Kidney tubule cell (primary cell): Measurements from ENCODE around the gene ARL14.

ENCODE experiments used
- DNase-seq: peaks from one replicate; pipeline ENCODE4 v3.0.0-alpha.2; 2018; ENCODE audit warnings: low spot score

The ARL14 gene

DNA sequence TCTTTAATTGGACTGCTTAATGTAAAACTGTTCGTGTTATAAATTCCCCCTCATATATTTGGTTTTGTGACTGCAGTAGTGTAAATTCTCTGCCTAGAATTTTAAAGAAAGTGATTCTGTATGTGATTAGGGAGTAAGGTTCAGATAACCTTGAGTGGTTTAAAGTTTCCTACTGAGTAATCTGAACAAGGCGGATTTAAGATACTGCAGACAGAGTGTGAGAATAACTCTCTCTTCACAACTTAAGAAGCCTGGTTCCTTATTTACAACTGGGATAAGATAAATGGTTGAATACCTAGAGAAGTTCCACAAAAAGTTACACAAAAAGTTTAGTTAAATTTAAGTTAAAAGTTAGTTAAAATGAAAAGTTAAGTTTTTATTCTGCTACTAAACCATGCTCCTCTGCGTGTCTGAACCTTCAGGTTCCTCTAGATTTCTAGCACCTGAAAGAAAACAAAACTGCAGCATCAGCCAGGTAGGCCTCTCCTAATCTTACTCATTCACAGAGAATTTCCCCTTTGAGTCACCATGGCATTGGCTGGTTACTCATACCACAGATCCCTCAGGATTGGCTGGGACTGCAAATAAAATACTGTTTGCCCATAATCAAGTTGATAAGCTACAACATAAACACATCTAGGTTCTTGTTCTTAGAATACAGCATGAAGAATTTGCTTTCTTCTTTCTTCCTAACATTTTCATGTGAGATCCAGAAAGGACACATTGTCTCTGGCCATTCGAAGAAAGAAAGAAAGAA, at the start of gene ARL14:
TSS of gene ARL14 (plus strand) at position 614 of the 757 bp plus-strand sequence. CDS start 187 bp downstream, outside the sequence.
- peak; percentile 93 for DNase-seq

GRCh38 chr3:160629491-160629890, 47.5 kb upstream of the ARL14 start:
- DNase-seq = no peak

GRCh38 chr3:160633361-160634083, 43.4 kb upstream of the ARL14 start:
- DNase-seq = no peak

- no peak for DNase-seq
Observed at GRCh38 chr3:160635213-160635612, 41.7 kb upstream of the ARL14 start.

GRCh38 chr3:160637086-160637485, 39.9 kb upstream of the ARL14 start:
- DNase-seq = peak; percentile 51

- DNase-seq = no peak
Observed at GRCh38 chr3:160638184-160638583, 38.8 kb upstream of the ARL14 start.

DNA sequence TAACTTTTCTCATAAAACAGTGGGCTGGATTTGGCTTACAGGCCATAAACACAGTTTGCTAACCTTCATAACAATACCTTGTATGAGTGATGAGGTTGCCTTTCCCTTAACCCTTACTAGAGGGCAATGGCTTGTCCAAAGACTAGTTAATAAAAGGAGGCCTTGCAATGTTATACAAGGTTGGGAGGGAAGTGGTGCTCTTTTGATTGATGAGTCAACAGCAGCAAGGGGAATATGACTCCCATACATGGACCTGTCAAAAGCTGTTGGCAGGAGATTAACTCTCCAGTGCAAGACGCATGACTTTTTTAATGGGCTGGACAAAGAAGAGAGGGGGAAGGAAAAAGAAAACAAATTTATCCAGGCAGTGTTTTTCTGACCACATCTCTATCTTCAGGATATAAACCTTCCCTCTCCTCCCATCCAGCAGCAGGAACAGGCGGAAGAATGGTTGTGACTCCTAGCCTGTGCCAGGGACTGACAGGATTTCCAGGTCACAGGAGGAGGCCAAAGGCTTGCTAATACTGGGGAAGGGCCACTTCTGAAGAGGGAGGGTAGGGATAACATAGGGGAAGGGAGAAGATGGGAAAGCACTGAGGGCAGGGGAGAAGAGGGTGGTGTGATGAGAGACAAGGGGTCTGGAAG, 35.2 kb upstream of the ARL14 start:
- peak; percentile 61 for DNase-seq

DNA sequence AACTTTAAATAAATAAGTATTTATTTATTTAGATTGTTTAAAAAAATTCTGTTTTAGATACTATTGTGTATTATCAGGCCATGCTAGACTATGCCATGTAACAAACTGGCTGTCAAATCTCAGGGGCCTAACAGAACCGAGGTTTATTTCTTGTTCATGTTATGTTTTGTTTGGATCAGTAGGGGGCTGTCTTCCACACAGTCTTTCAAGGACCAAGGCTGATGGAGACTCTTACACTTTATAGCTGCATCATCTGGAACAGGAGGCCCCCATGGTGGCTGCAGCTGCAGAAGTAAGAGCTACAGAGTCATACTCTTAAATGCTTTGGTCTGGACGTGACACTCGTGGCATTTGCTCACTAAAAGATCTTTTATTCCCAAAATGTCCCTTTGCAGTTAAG, 33.0 kb upstream of the ARL14 start:
- no peak for DNase-seq

- DNase-seq = no peak
Observed at GRCh38 chr3:160644491-160644890, 32.5 kb upstream of the ARL14 start.

DNA sequence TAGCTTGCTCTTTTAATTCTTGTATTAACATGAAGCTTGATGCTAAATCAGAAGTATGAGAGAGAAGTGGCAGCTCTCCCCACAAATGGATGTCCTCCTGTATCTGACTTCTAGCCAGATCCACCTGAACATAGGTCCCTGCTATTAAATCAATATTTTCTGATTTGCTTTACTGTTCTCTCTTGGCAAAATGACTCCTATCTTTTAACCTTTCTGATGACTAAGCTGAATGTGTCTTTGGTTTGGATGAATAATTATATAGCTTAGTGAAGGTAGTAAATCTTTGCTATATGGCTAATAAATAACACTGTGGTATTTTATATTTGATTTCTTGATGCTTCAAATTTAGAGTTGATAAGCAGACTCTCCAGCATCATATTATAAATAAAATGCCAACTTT, 28.3 kb upstream of the ARL14 start:
- DNase-seq = peak; percentile 32

DNA sequence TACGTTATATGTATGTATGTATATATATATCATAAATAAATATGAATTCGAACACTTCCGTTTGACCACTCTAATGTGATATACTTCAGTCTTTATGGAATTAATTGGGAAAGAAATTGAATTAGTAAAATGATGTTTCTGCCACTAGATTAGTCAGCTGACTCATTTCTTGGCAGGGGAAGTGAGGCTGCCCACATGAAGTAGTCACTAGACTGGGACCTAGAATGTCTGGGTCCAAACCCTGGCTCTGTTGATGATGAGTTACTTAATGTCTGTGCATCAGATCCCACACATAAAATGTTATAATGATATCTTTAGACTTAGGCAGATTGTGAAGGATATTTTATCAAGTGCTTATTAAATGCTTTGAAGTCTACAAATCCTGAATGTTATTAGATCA, 27.4 kb upstream of the ARL14 start:
- DNase-seq = peak; percentile 57

- DNase-seq = no peak
Observed at GRCh38 chr3:160653512-160653911, 23.4 kb upstream of the ARL14 start.

DNA sequence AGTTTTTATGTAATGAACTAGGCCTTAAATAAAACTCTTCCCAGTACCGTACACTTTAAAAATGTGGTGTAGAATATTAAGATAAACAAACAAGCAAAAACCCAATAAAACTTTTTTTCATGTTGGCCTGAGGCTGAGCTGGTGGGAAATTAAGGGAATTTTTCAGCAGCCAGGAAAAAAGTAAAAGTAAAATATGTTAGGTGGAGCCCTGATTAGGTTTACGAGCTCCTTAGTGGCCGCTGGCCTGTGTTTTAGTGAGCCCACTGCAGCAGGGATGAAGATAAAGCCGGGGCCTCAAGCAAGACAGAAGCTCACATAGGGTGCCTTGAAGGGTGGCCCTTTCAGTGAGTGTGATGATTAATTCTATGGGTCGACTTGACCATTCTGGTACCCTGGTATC, 16.1 kb upstream of the ARL14 start:
- DNase-seq = no peak

DNA sequence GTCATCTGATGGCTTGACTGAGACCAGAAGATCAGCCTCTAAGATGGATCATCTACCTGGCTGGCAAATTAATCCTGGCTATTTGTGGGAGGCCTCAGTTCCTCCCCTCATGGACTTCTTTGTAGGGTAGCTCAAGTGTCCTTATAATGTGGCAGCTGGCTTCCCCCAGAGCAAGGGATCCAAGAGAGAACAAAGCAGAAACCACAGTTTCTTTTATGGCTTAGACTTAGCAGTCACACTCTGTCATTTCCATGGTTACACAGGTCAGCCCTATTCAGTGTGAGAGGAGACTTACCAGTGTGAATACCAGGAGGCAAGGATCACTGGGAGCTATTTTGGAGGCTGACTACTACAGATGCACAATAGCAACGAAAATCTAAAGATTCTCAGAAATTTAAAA, 15.3 kb upstream of the ARL14 start:
- DNase-seq = no peak

DNA sequence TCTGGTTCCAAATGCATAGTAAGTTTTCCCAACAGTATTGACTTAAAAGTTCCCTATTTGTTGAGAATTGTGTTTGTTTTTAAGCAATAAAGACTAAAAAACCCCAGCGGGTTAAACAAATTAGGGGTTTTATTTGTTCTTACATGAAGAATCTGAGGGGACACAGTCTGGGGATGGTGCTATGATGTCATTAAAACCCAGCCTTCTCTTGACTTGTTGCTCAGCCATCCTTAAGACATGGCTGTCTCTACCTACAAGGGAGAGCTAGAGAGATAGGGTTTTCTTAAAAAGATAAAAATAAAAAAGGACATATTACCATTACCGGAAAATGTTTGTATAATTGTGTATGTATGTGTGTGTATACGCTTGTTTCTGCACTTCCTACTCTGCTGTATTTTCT, 11.7 kb upstream of the ARL14 start:
- no peak for DNase-seq

- peak; percentile 92 for DNase-seq
Observed at GRCh38 chr3:160665784-160666526, 11.0 kb upstream of the ARL14 start.

DNA sequence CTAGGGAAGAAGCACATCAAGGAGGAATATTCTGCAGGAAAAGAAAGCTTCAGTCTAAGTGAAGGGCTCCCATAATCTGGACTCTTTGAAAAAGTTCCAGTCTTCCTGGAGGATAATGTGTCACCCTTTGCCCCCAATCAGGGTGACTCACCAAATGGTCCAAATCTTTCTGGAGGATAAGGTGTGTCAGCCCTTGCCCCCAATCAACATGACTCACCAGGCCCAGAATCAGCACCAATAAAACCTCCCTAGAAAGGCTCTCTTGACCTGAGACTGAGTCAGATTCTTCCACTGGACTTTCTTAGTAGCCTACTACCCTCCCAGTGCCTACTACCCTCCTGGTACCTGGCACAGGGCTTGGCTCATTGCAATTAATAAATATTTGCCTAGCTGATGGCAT, 9.5 kb upstream of the ARL14 start:
- peak; percentile 94 for DNase-seq

DNA sequence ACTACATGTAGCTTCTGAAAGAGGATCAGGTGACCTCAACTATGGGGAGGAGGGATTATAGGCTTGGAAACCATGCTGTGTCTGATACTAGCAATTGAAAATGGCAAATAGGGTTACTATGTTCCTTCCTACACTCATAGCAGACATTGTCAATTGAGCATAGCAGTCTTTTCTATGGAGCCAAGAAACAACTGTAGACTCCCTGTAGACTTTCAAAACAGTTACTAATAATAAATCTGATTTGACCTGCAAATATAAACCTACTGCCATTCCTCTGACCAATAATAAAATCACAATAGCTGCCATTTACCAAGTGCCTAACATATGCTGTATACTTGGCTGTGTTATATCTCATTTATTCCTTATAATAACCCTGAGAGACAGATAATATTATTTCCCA, 8.5 kb upstream of the ARL14 start:
- no peak for DNase-seq

GRCh38 chr3:160671231-160671630, 5.7 kb upstream of the ARL14 start:
- DNase-seq = no peak

GRCh38 chr3:160671995-160672394, 5.0 kb upstream of the ARL14 start:
- no peak for DNase-seq

GRCh38 chr3:160673188-160673587, 3.8 kb upstream of the ARL14 start:
- peak; percentile 37 for DNase-seq

DNA sequence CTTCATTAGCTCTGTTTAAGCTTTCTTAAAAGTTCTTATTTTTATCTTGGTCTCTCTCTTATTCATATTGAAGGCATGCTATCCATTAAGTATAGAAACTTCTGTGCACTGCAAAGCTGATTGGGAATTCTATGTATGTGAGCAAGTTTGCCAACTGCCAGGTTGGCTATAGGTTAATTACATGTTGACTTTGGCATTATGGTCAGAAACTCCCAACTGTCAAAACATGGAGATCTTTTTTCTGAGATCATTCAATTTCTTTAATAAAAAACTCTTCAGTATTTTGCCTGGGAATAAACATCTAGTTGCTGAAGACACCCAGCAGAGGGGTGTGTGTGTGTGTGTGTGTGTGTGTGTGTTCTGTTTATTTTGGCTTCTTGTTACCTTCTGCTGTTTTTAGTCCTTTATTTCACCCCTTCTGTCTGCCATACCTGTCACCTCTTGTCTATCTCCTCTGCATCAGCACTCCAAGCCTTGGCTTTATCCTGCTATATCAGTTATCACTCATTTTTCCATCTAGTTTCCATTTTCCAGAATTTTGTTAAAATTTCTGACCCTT, 1.3 kb upstream of the ARL14 start:
- DNase-seq = no peak
